GM23248 (cell line): ENCODE measurements around the gene MARK1. TPM values are rescaled to one million over a fixed set of nuclear protein-coding genes. Genes with fewer than 3 reads are reported as not detected.

Experiments
- DNase-seq: peaks from one replicate; pipeline ENCODE4 v3.0.0-alpha.2; 2015
- H2AFZ ChIP-seq: fragments of 200-600 bp; sonication (generic); 2 replicates; pipeline ENCODE4 v1.6.1; 2016; ENCODE audit warnings: antibody characterized with exemption
- H3F3A ChIP-seq: fragments of 200-600 bp; sonication (generic); 2 replicates; pipeline ENCODE4 v1.6.1; 2016; ENCODE audit warnings: mild to moderate bottlenecking, antibody characterized with exemption, mixed run types; ENCODE audit not compliant: insufficient read depth
- H3K27ac ChIP-seq: fragments of 200-600 bp; sonication (generic); 2 replicates; pipeline ENCODE4 v1.5.1; 2016; ENCODE audit warnings: mild to moderate bottlenecking
- H3K27me3 ChIP-seq: fragments of 200-600 bp; sonication (generic); replicated peaks from 2 replicates; pipeline ENCODE4 v1.6.1; 2016; ENCODE audit warnings: mild to moderate bottlenecking; ENCODE audit not compliant: insufficient read depth
- H3K36me3 ChIP-seq: fragments of 200-600 bp; sonication (generic); 2 replicates; pipeline ENCODE4 v1.6.1; 2016; ENCODE audit warnings: low read depth, mild to moderate bottlenecking
- H3K4me1 ChIP-seq: fragments of 200-600 bp; sonication (generic); 2 replicates; pipeline ENCODE4 v1.6.1; 2016; ENCODE audit warnings: mild to moderate bottlenecking; ENCODE audit not compliant: insufficient read depth
- H3K4me2 ChIP-seq: fragments of 200-600 bp; sonication (generic); one replicate; pipeline ENCODE4 v1.6.1; 2016; ENCODE audit warnings: mild to moderate bottlenecking; ENCODE audit not compliant: unreplicated experiment
- H3K4me3 ChIP-seq: fragments of 200-600 bp; sonication (generic); 2 replicates; pipeline ENCODE4 v1.5.1; 2016; ENCODE audit warnings: mild to moderate bottlenecking
- H3K79me2 ChIP-seq: fragments of 200-600 bp; sonication (generic); 2 replicates; pipeline ENCODE4 v1.6.1; 2016; ENCODE audit warnings: mild to moderate bottlenecking; ENCODE audit not compliant: insufficient read depth
- H3K9ac ChIP-seq: fragments of 200-600 bp; sonication (generic); 2 replicates; pipeline ENCODE4 v1.6.1; 2016; ENCODE audit warnings: mild to moderate bottlenecking
- H3K9me2 ChIP-seq: fragments of 200-600 bp; sonication (generic); 2 replicates; pipeline ENCODE4 v1.6.1; 2016; ENCODE audit warnings: mixed run types, mild to moderate bottlenecking, moderate library complexity; ENCODE audit not compliant: insufficient read depth
- H3K9me3 ChIP-seq: fragments of 200-600 bp; sonication (generic); one replicate; pipeline ENCODE4 v1.6.1; 2017; ENCODE audit warnings: low read depth
- H4K20me1 ChIP-seq: fragments of 200-600 bp; sonication (generic); 2 replicates; pipeline ENCODE4 v1.6.0; 2016; ENCODE audit not compliant: insufficient read depth
- EZH2 ChIP-seq: fragments of 200-600 bp; sonication (generic); IDR thresholded peaks from 2 replicates; pipeline ENCODE4 v1.6.1; 2018; ENCODE audit warnings: antibody characterized with exemption, mild to moderate bottlenecking; ENCODE audit not compliant: insufficient read depth, poor library complexity, severe bottlenecking
- EZH2phosphoT487 ChIP-seq: fragments of 200-600 bp; sonication (generic); IDR thresholded peaks from 2 replicates; pipeline ENCODE4 v1.6.1; 2018; ENCODE audit warnings: antibody characterized with exemption, moderate library complexity, mild to moderate bottlenecking, low read depth; ENCODE audit not compliant: insufficient read depth
- WGBS, 2 experiments: methylation state at CpG; one replicate each; pipeline ENCODE4 v1.1.6; 2015 to 2017; ENCODE audit warnings: low lambda C conversion rate in 2 of 2, low coverage in 1 of 2; ENCODE audit errors: missing lambda C conversion rate in 2 of 2; 5-methylcytosine and 5-hydroxymethylcytosine counted together
- in situ Hi-C: fragments of 300-500 bp; cut with MboI; formaldehyde crosslinking; loops from 2 replicates; pipeline ENCODE4 v1.15.0; 2020
- polyA plus RNA-seq: library from polyadenylated mRNA; unstranded; fragments of >200 nt; fragmentation: Nextera tagmentation; extraction: Ambion mirVana; gene quantifications from 2 replicates; pipeline ENCODE4 v1.2.1, GENCODE V29; 2016
- small RNA-seq: library from RNA; depleted of rRNA; stranded (forward); fragments of <200 nt; gene quantifications from one replicate; pipeline ENCODE3, GENCODE V24; 2014; ENCODE audit warnings: low read depth, low replicate concordance
- total RNA-seq: library from RNA; depleted of rRNA; stranded (reverse); fragments of >200 nt; shearing (Covaris generic); gene quantifications from 2 replicates; pipeline ENCODE4 v1.2.3, GENCODE V29; 2014; rRNA removed

Gene MARK1
- total and polyA plus RNA-seq, 2 experiments from 2014 or later, result 0.40 to 0.65 TPM

- no peaks in the 10 kb centered on the region; the same call in 1 of the 2 replicates for H3K27me3 ChIP-seq
- 29 to 30% methylated on average over 9 of the region's 9 CpGs for WGBS, 2 experiments
- H3K9ac ChIP-seq, result no peak overlapping the region
- no peak overlapping the region for H2AFZ ChIP-seq
- no peak for DNase-seq
- no peaks in the 10 kb centered on the region for H3F3A ChIP-seq
- H3K9me2 ChIP-seq, result no peaks in the 10 kb centered on the region
- no peaks in the 10 kb centered on the region for H4K20me1 ChIP-seq
- H3K36me3 ChIP-seq, result no peaks in the 10 kb centered on the region
- no peak overlapping the region for H3K27ac ChIP-seq
- in situ Hi-C loops, result no loop called here
- H3K4me2 ChIP-seq, result no peak overlapping the region
- no peaks in the 10 kb centered on the region for H3K4me1 ChIP-seq
- TF ChIP-seq EZH2, result no peak
- no peak for TF ChIP-seq EZH2phosphoT487
- no peaks in the 10 kb centered on the region for H3K79me2 ChIP-seq
- H3K9me3 ChIP-seq, result no peaks in the 10 kb centered on the region
- H3K4me3 ChIP-seq, result no peak overlapping the region
These were observed 181.2 kb downstream of the MARK1 start for GRCh38 chr1:220708936-220709801.

GRCh38 chr1:220710333-220710732 is 182.4 kb downstream of the MARK1 start:
- Histone ChIP-seq H4K20me1 (no peaks in the 10 kb centered on the region), H3K36me3 (no peaks in the 10 kb centered on the region), H3K9ac (no peak overlapping the region), H3K4me2 (no peak overlapping the region), H2AFZ (no peak overlapping the region), H3K27ac (no peak overlapping the region), H3K4me3 (no peak overlapping the region), H3K9me3 (no peaks in the 10 kb centered on the region), H3K9me2 (no peaks in the 10 kb centered on the region), H3K79me2 (no peaks in the 10 kb centered on the region), H3K4me1 (no peaks in the 10 kb centered on the region), H3K27me3 (no peaks in the 10 kb centered on the region; the same call in 1 of the 2 replicates), H3F3A (no peaks in the 10 kb centered on the region)
- no peak for TF ChIP-seq EZH2
- no peak for TF ChIP-seq EZH2phosphoT487
- no peak for DNase-seq
- 29 to 51% methylated on average over 3 to 4 of the region's 4 CpGs for WGBS, 2 experiments
- in situ Hi-C loops, result no loop called here

- Histone ChIP-seq H2AFZ (no peak overlapping the region), H3K9me2 (no peaks in the 10 kb centered on the region), H3K27ac (no peak overlapping the region), H3K79me2 (no peaks in the 10 kb centered on the region), H3K4me1 (no peaks in the 10 kb centered on the region), H3K27me3 (peaks cover 3% of the 10 kb centered on the region; the same call in 1 of the 2 replicates), H4K20me1 (no peaks in the 10 kb centered on the region), H3K4me3 (no peak overlapping the region), H3K9me3 (no peaks in the 10 kb centered on the region), H3K4me2 (no peak overlapping the region), H3F3A (no peaks in the 10 kb centered on the region), H3K36me3 (no peaks in the 10 kb centered on the region), H3K9ac (no peak overlapping the region)
- DNase-seq, result no peak
- in situ Hi-C loops, result no loop called here
- WGBS, 2 experiments, result 65 to 74% methylated on average over 9 of the region's 9 CpGs
- TF ChIP-seq EZH2, result no peak
- no peak for TF ChIP-seq EZH2phosphoT487
These were observed 183.3 kb downstream of the MARK1 start for GRCh38 chr1:220711056-220711809.

Small RNAs within 50 kb of the gene (small RNA-seq; reads per million reads assigned to genes)
- not detected for gene RN7SL464P

Other genes with a start within 250 kb of the MARK1 start
- 0.76 and 1.9 TPM in 2 replicates for gene C1orf115, start 162.2 kb downstream of the MARK1 start, total RNA-seq
- 0.58 and 0.83 TPM in 2 replicates for gene C1orf115, start 162.2 kb downstream of the MARK1 start, polyA plus RNA-seq
- 0.13 and 1.9 TPM in 2 replicates for gene MTARC2, start 220.2 kb downstream of the MARK1 start, total RNA-seq
- gene MTARC2, start 220.2 kb downstream of the MARK1 start, polyA plus RNA-seq, result 4.0 and 4.8 TPM in 2 replicates